ENCODE data around the gene KLHL15. TPM values are rescaled to one million over a fixed set of nuclear protein-coding genes. Genes with fewer than 3 reads are reported as not detected.

KLHL15 gene
- total RNA-seq, 4 donors from 2014 or later: 6.9 to 13.2 (median 8.9) TPM

DNA sequence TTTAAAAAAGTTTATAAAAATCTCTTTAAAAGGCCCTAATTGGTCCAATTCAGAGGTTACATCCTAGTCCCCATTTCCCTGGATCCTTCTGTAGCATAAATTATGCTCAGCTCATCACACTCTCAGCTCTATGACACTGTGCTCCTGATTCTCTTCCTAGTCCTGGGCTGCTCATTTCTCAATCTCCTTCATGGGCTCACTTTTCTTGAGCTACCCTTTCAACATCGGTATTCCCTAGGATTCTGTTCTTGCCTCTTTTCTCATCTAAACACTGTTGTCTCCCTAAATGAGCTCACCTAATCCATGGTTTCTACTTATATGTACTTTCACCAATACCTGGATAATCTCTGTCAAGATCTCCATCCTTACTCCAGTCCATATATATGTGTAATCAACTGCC lies 14.7 kb downstream of the KLHL15 start:
- no peaks in the 10 kb centered on the region for H3K9me3 ChIP-seq
- 86 to 94% methylated on average over 1 of the region's 1 CpG for WGBS, 2 donors
- no peaks in the 10 kb centered on the region for H3K36me3 ChIP-seq
- TF ChIP-seq POLR2A (IDR thresholded peaks at IDR 0.05): no peak
- no peak for TF ChIP-seq EP300 (IDR thresholded peaks at IDR 0.05)
- TF ChIP-seq, protein P1, sequence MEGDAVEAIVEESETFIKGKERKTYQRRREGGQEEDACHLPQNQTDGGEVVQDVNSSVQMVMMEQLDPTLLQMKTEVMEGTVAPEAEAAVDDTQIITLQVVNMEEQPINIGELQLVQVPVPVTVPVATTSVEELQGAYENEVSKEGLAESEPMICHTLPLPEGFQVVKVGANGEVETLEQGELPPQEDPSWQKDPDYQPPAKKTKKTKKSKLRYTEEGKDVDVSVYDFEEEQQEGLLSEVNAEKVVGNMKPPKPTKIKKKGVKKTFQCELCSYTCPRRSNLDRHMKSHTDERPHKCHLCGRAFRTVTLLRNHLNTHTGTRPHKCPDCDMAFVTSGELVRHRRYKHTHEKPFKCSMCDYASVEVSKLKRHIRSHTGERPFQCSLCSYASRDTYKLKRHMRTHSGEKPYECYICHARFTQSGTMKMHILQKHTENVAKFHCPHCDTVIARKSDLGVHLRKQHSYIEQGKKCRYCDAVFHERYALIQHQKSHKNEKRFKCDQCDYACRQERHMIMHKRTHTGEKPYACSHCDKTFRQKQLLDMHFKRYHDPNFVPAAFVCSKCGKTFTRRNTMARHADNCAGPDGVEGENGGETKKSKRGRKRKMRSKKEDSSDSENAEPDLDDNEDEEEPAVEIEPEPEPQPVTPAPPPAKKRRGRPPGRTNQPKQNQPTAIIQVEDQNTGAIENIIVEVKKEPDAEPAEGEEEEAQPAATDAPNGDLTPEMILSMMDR (IDR thresholded peaks at IDR 0.05): no peak
- H3K4me3 ChIP-seq: no peak overlapping the region
- DNase-seq (ENCODE audit: low spot score in 2 of 2): no peak
- no peak overlapping the region for H3K27ac ChIP-seq
- peaks cover 0 to 11% of the 10 kb centered on the region in 2 donors for H3K27me3 ChIP-seq
- H3K4me1 ChIP-seq: no peaks in the 10 kb centered on the region

DNA sequence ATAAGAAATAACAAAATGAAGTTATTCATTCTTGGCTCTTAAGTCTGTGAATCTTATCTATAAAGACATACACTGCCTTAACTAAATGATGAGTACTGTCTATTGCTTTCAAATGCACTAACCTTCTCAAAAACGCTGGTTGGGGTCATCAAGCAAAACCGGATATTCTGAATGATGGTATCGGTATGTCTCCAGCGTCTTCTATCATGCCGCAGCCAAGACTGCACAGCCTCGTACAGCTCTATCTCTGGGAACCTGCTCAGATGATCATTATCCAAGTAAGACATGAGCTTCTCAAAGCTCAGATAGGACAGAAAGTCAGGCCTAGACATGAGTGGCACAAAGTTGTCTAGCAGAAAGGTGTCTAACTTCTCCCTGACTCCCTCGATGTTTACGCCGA lies 21.1 kb downstream of the KLHL15 start:
- H3K9me3 ChIP-seq: no peaks in the 10 kb centered on the region
- TF ChIP-seq EP300 (IDR thresholded peaks at IDR 0.05) (no peak), POLR2A (IDR thresholded peaks at IDR 0.05) (no peak)
- TF ChIP-seq, protein P1 (IDR thresholded peaks at IDR 0.05): no peak
- DNase-seq (ENCODE audit: low spot score in 2 of 2): no peak
- no peak overlapping the region for H3K27ac ChIP-seq
- peaks cover 0 to 8% (median 0%) of the 10 kb centered on the region in 3 donors for H3K36me3 ChIP-seq
- H3K4me3 ChIP-seq: no peak overlapping the region
- H3K27me3 ChIP-seq: no peaks in the 10 kb centered on the region
- H3K4me1 ChIP-seq: no peaks in the 10 kb centered on the region
- 87 to 93% methylated on average over 9 of the region's 9 CpGs for WGBS, 2 donors

DNA sequence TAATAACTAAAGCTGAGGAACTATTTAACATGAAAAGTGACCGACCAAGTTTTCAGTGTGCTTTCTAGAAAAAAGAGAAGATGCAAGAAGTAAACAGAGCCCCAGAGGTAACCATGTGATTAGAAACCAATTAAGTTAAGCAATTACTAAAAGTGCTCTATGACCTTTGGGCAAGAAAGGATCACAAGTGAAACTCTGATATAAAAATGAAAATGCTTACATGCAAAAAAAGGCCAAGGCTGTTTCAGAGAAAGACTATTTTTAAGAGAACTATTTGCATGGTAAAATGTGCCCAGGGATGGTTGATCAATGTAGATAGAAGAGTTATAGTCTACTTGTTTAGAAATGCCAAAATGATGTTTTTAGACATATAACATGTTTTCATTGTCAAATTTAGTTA lies 22.0 kb downstream of the KLHL15 start:
- Histone ChIP-seq H3K4me1 (no peaks in the 10 kb centered on the region), H3K4me3 (no peak overlapping the region), H3K27ac (no peak overlapping the region), H3K27me3 (no peaks in the 10 kb centered on the region), H3K36me3 (peaks cover 0 to 8% (median 0%) of the 10 kb centered on the region in 3 donors), H3K9me3 (no peaks in the 10 kb centered on the region)
- 73 to 80% methylated on average over 1 of the region's 1 CpG for WGBS, 2 donors
- no peak for TF ChIP-seq EP300 (IDR thresholded peaks at IDR 0.05)
- TF ChIP-seq, protein P1 (IDR thresholded peaks at IDR 0.05): no peak
- no peak for TF ChIP-seq POLR2A (IDR thresholded peaks at IDR 0.05)
- DNase-seq (ENCODE audit: low spot score in 2 of 2): no peak

DNA sequence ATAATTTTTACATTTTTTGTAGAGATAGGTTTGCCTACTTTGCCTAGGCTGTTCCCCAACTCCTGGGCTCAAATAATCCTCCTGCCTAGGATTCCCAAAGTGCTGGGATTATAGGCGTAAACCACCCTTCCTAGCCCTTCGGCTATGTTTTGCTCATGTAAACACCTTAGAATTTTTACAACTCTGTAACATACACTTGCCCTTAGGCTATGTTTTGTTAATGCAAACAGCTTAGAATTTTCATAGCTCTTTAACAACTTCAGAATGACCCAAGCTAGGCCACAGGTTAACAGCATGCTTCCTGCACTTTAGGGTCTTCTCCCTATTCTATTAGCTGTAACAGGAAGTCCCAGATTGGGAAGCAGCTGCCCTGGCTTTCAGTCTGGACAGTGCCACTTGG lies 24.2 kb downstream of the KLHL15 start:
- TF ChIP-seq EP300 (IDR thresholded peaks at IDR 0.05) (no peak), POLR2A (IDR thresholded peaks at IDR 0.05) (no peak)
- TF ChIP-seq, protein P1 (IDR thresholded peaks at IDR 0.05): no peak
- H3K27ac ChIP-seq: no peak overlapping the region
- H3K9me3 ChIP-seq: no peaks in the 10 kb centered on the region
- H3K4me3 ChIP-seq: no peak overlapping the region
- no peaks in the 10 kb centered on the region for H3K27me3 ChIP-seq
- DNase-seq (ENCODE audit: low spot score in 2 of 2): no peak
- H3K36me3 ChIP-seq: peaks cover 0 to 8% (median 0%) of the 10 kb centered on the region in 3 donors
- H3K4me1 ChIP-seq: no peaks in the 10 kb centered on the region
- 85 to 96% methylated on average over 2 of the region's 2 CpGs for WGBS, 2 donors

DNA sequence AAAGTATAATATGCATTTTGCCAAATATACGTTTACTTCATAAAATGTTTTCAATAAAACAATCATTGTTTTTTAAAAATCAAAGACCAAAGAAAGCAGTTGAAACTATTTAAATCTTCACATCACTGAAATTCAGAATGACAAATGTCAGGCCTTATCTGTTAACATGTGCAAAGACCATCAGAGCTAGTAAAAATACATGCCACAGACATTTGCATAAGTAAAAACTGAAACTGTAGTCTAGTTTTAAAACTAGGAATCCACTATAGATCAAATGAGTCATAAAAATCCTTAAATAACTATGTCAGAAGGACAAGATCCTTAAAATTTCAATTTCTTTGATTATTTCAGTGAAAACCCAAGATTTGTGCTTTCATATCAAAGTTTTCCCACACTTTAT lies 24.8 kb downstream of the KLHL15 start:
- no peak overlapping the region for H3K27ac ChIP-seq
- no peak overlapping the region for H3K4me3 ChIP-seq
- H3K27me3 ChIP-seq: no peaks in the 10 kb centered on the region
- DNase-seq (ENCODE audit: low spot score in 2 of 2): no peak
- TF ChIP-seq POLR2A (IDR thresholded peaks at IDR 0.05): no peak
- H3K9me3 ChIP-seq: no peaks in the 10 kb centered on the region
- WGBS, 2 donors: 81 to 95% methylated on average over 1 of the region's 1 CpG
- no peaks in the 10 kb centered on the region for H3K4me1 ChIP-seq
- peaks cover 0 to 8% (median 0%) of the 10 kb centered on the region in 3 donors for H3K36me3 ChIP-seq

DNA sequence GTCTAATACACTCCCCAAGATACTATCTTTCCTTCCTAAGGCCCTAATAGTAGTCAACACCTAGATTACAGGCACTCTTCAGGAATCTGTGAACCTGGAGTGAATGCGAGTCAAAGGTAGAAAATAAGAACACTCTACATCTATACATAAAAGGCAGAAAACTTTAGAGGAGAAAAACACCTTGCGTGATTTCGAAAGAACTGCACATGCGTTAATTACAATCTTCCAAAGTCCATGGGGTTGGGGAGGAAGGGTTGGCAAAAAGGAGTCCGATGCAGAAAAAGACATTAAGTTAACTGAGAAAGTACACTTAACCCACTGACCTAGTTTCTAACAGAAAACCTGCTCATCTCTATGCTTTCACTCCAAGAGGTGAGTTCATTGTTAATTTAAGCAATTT lies 27.3 kb downstream of the KLHL15 start:
- TF ChIP-seq, protein P1 (IDR thresholded peaks at IDR 0.05): no peak
- TF ChIP-seq EP300 (IDR thresholded peaks at IDR 0.05) (no peak), POLR2A (IDR thresholded peaks at IDR 0.05) (no peak)
- Histone ChIP-seq H3K36me3 (no peaks in the 10 kb centered on the region), H3K4me3 (no peak overlapping the region), H3K4me1 (no peaks in the 10 kb centered on the region), H3K27me3 (no peaks in the 10 kb centered on the region), H3K9me3 (no peaks in the 10 kb centered on the region), H3K27ac (no peak overlapping the region)
- WGBS, 2 donors: 84 to 100% methylated on average over 5 of the region's 5 CpGs
- no peak for DNase-seq (ENCODE audit: low spot score in 2 of 2)
